ENCODE results near the gene KCNA10.

Gene KCNA10

DNA sequence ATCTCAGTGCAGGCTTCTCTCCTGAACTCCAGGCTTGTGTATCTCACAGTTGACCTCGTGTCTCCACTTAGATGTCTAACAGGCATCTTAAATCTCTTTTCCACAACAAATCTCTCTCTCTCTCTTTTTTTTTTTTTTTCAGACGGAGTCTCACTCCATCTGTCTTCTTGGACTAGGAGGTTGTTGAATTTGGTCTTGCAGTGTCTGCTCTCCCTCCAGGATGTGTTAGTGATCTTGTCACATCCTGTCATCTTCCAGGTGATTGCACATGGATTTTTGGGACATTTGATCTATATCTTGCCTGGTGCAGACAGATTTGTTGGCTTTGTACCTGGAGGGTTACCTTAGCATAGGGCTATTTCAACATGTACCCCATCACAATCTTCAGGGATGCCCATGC is 26.5 kb upstream of the KCNA10 start:
- FAIRE-seq = no peak
- DNase-seq (ENCODE audit: insufficient read length, low spot score) = no peak
- no peak for TF ChIP-seq POLR2A (IDR thresholded peaks at IDR 0.05; ENCODE audit: low read depth, low read length)

DNA sequence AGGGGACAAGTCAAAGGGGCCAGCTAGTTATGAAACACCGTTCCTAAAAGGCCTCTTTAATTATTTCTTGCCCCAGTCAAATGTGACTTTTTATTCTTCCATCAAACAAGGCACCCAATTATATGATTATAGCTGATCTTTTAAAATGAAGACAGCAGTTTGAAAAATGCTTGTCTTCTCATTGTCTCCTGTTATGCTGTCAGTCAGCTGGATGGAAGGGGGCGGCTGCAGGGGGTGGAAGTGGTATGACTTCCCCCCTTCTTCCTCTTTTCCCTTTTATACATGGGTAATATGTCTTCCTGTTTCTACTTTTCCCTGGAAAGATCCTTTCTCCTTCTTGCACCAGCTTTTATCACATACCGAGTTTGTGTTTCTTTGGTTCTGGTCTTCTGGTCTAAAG is 25.8 kb upstream of the KCNA10 start:
- FAIRE-seq = no peak
- no peak for TF ChIP-seq POLR2A (IDR thresholded peaks at IDR 0.05; ENCODE audit: low read depth, low read length)
- DNase-seq (ENCODE audit: insufficient read length, low spot score) = no peak

DNA sequence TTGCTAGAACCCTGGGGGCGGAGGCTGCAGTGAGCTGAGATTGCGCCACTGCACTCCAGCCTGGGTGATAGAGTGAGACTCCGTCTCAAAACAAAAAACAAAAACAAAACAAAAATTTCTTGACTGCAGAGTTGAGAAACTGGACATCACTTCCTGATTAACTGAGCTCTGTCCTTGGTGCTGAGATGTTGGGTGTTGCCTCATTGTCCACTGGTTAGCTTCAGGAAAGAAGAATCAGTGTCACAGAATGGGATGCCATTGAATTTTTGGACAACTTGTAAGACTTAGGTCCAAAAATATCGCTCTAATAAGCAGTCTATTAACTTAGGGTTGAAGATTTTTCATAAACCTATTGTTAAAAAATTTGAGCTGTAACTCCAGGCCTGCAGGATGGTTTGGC is 23.8 kb upstream of the KCNA10 start:
- TF ChIP-seq POLR2A (IDR thresholded peaks at IDR 0.05; ENCODE audit: low read depth, low read length) = no peak
- DNase-seq (ENCODE audit: insufficient read length, low spot score) = peak; percentile 32
- no peak for FAIRE-seq

DNA sequence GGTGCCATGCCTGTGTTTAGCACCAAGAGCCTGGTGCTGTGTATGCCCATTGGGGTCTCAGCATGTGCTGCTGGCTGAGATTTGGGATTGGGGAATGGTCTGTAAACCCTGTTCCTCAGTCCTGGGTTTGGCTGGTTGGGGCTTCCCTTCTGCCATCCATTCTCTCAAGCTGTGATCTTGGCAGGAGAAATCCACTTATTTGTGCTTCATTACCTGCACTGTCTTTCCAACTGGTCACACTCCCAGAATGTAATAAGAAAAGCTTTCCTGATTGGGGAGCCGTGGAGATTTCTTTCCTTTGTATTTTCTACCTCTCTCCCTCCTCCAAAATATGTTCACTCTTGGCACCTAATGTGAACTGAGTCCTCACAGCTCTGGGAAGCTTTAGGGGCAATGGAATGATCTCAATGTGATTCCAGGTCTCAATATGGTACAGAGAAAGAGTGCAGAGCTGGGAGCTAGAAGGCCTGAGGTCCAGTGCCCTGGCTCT is 23.0 kb upstream of the KCNA10 start:
- FAIRE-seq = no peak
- no peak for DNase-seq (ENCODE audit: insufficient read length, low spot score)
- TF ChIP-seq POLR2A (IDR thresholded peaks at IDR 0.05; ENCODE audit: low read depth, low read length) = no peak

DNA sequence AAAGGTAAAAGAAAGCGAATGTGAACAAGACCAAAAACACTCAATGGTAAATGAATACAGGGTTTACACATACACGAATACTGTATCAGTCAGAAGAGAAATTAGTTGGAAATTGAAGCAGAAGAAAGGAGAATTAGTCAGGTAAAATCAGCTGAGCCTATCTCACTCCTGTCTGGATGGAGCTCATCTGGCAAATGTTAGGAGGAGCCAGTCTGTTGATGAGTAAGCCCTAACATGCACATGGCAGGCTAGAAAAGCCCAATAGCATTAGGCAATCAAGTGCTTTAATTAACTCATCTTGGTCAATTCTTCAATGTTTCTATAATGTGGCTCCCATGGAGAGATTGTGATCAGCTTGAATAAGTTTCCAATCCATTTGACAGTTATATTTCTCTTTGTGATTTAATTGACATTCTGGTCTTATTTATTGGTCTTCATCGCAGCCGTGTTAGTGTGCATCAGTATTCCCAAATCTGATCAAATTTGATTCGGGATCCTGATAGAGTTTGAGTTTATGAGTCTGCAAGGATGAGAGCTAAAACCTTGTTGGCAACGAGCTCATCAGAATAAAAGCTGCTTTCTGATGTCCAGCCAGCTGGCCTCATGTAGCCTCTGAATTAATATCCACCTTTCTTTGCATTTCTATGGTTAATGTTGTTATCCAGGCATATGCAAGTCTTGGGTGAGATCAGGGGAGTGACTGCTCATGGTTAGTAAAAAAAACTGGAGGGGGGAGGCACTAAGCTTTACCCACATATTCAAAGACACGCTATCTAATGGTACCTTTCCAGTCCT is 22.1 kb upstream of the KCNA10 start:
- DNase-seq (ENCODE audit: insufficient read length, low spot score) (no peak), FAIRE-seq (no peak)
- TF ChIP-seq POLR2A (IDR thresholded peaks at IDR 0.05; ENCODE audit: low read depth, low read length) = no peak

DNA sequence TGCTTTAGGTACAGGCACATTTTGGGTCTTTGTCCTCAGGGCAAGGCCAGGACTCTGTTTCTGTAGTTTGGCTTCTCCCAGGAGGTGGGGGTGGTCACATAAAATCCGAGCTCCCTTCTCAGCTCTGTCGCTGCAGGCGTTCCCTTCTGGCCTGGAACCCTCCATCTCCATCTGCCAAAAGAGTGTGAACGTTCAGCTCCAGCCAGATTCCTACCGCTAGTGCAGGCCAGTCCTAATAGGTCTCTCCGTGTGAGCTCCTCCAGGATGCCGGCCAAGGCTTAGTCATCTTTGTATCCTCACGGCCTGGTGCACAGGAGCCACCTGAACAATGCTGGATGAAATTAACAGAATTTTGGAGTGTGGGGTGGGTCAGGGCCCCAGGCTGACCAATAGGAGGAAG is 19.9 kb upstream of the KCNA10 start:
- no peak for TF ChIP-seq POLR2A (IDR thresholded peaks at IDR 0.05; ENCODE audit: low read depth, low read length)
- DNase-seq (ENCODE audit: insufficient read length, low spot score) = no peak
- FAIRE-seq = no peak

DNA sequence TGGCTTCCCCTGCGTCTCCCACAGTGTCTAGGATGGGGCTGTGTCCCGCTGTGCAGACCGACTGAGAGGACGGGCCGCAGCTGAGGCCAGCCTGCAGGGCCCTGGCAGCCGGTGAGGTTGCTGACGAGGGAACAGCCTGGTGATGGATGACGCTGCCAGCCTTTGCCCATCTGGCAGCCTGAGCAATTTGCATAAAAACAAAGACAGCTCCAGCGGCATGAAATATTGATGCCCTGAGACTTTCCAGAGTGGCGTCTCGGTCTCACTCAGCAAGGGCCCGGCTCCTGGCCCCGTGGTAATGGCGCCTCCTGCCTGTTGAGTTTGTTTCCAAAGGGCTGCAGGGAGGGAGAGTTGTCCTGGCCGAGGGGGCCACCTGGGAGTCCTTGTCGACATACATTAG is 19.1 kb upstream of the KCNA10 start:
- no peak for FAIRE-seq
- DNase-seq (ENCODE audit: insufficient read length, low spot score) = no peak
- no peak for TF ChIP-seq POLR2A (IDR thresholded peaks at IDR 0.05; ENCODE audit: low read depth, low read length)

DNA sequence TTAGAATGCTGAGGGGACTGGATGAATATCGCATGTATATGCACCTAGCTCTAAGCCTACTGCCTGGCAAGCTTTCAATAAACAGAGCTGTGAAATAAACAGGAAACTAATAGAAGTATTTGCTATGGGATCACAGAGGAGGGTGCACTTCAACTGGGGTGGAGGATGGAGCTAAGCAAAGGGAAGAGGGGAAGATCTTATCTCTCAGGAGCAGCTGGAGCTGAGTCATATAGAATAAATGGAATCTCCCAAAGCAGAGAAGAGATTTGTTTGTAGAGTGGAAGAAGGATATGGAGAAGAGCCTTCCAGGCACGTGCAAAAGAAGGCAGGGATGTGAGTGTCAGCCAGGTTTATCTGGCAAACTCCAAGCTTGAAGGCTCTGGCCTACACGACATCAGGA is 17.0 kb upstream of the KCNA10 start:
- DNase-seq (ENCODE audit: insufficient read length, low spot score) (no peak), FAIRE-seq (no peak)
- no peak for TF ChIP-seq POLR2A (IDR thresholded peaks at IDR 0.05; ENCODE audit: low read depth, low read length)

DNA sequence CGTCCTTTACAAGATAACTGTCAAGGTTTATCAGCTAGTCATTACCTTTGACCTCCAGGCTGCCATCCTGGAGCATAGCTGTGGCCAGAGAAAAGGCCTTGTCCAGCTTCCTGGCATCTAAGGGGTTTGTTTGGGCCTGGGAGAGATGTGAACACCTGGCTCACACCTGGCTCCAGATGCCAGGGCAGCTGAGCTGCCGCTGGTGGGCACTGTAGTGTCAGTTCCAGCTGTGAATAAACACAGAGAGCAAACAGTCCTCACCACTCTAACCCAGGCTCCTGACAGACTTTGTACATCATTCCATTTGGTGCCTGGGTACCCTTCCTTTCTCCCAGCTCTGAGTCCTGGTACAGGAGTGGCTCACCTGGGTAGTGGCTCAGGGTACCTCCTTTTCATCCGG is 14.3 kb upstream of the KCNA10 start:
- FAIRE-seq = no peak
- no peak for TF ChIP-seq POLR2A (IDR thresholded peaks at IDR 0.05; ENCODE audit: low read depth, low read length)
- DNase-seq (ENCODE audit: insufficient read length, low spot score) = no peak

DNA sequence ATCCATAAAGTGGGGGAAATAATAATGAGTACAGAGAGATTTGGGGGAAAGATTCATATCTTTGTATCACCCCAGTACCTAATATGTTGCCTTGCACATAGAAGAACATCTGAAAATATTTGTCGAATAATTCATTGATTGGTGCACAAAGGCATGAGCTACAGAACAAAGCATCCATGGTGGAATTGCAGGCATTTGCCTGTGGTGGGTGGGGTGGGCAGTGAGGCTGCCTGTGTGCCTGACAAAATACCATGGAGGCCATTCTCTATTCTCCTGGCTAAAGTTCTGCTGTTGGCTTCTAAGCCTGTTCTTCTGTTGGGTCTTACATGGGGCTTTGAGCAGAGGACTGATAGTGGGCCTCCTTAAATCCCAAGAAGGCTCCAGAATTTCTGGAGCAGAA is 10.0 kb upstream of the KCNA10 start:
- no peak for TF ChIP-seq POLR2A (IDR thresholded peaks at IDR 0.05; ENCODE audit: low read depth, low read length)
- FAIRE-seq = no peak
- DNase-seq (ENCODE audit: insufficient read length, low spot score) = no peak

DNA sequence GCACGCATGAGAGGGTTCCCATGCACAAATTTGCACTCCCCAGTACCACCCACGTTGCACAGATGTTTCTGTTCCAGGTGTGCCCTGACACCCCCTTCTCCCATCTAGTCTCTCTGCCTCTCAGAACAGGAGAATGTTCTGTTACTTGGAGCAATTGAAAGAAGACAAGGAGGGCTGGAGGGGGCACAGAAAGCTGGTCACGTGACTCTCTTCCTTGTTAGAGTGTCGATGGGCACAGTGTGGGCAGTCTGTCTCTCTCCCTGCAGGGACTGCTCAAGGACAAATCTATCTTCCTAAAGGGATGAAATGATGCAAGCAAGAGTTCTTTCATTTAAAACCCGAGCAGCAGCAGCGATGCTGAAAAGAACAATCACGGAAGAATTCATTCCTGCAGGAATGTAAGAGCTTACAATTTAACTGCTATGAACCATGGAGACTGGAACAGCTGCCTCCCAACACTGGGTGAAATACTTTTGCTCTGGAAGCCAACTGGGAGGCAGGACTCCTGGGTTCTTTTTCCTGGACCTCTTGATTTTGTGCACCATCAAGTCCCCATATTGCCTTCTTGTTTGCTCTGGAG is 7.3 kb upstream of the KCNA10 start:
- no peak for TF ChIP-seq POLR2A (IDR thresholded peaks at IDR 0.05; ENCODE audit: low read depth, low read length)
- DNase-seq (ENCODE audit: insufficient read length, low spot score) (no peak), FAIRE-seq (no peak)

DNA sequence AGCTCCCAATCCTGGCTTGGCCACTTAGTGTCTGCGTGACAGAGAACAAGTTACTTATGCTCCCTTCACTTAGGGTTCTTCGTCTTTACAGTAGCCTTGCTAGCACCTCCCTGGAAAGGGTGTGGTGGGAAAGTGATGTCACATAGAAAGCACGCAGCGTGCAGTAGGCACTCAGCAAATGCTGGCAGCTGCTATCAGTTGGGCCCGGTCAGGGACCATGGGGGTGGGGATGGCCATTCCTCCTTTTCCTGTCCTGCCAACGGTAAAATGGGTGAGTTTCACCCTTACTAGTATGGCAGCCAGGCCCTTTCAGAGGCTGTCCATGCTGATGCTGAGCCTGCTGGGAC is 6.2 kb upstream of the KCNA10 start:
- DNase-seq (ENCODE audit: insufficient read length, low spot score) = peak; percentile 41
- no peak for TF ChIP-seq POLR2A (IDR thresholded peaks at IDR 0.05; ENCODE audit: low read depth, low read length)

DNA sequence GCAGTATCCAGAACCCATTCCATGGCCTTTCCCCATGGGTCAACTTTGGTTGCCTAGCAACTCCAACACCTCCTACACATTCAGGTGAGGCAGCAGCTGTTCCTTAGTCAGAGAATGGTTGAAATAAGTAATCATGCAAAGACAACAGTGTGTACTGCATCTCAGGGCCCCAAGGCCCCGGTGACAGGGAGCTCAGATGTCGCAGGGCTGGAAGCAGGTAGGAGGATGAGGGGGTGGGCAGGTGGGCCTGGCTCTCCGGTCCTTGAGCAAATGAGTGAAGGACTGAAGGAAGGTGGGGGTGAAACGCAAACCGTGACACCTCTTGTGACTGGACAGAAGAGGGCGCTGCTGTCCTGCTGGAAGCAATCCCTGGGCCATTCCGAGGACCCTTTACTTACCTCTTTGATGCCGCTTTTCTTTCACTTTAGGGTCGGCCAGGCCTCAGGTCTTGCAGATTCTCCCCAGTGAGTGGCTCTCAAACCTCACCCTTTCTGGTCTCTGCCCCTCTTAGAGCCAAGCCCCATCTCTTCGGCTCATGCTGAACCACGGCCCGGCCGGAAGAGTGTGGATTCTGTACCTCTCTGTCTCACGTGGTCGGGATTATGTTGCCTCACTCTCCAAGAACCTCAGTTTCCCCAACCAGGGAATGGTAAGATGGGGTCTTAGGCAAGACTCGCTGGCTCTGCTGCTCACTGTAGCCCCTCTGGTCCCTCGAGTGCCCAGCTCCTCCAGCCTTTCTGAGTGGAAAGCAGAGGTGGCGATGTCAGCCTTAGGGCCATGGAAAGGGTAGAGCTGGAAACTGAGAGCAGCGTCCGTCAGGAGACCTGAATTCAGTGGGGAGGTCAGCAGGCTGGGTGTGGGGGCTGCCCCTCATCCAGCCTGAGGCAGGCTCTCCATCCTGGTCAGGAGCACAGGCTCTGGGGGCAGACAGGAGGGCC is 5.6 kb upstream of the KCNA10 start:
- DNase-seq (ENCODE audit: insufficient read length, low spot score) (peak; percentile 48), FAIRE-seq (no peak)
- TF ChIP-seq POLR2A (IDR thresholded peaks at IDR 0.05; ENCODE audit: low read depth, low read length) = no peak

More for the DNA sequence above, 6.2 kb upstream of the KCNA10 start:
- no peak for FAIRE-seq

DNA sequence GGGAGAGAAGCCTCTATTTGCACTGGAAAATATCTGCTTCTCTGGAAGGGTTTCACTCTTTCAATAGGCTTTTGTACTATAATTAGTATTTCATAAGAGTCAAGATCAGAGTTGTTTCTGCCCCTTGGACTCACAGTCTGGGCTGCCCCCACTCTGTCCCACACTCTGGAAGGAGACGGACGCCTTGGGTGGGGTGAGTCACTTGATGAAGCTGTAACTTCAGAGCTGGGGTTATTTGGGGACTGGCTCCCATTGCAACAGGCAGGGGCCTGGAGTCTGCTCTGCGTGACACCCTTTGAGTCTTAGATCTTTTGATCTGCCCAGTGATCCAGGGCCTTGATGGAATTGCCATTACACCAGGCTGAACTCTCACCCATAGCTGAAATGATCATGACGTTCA is 4.0 kb upstream of the KCNA10 start:
- FAIRE-seq = no peak
- DNase-seq (ENCODE audit: insufficient read length, low spot score) = no peak
- TF ChIP-seq POLR2A (IDR thresholded peaks at IDR 0.05; ENCODE audit: low read depth, low read length) = no peak

Data from H54 (cell line).